GM18858 (cell line): ENCODE data around the gene ADD2.
"Not testable (repeated sequence)": the region's sequence is repeated elsewhere in the genome, so short reads cannot be mapped to it uniquely, and the experiment has no call there.

Experiments
- ATAC-seq: cut with Tn5 transposase; IDR thresholded peaks from one replicate; pipeline ENCODE4 v1.9.1; 2021; ENCODE audit not compliant: unreplicated experiment

Gene ADD2, protein sequence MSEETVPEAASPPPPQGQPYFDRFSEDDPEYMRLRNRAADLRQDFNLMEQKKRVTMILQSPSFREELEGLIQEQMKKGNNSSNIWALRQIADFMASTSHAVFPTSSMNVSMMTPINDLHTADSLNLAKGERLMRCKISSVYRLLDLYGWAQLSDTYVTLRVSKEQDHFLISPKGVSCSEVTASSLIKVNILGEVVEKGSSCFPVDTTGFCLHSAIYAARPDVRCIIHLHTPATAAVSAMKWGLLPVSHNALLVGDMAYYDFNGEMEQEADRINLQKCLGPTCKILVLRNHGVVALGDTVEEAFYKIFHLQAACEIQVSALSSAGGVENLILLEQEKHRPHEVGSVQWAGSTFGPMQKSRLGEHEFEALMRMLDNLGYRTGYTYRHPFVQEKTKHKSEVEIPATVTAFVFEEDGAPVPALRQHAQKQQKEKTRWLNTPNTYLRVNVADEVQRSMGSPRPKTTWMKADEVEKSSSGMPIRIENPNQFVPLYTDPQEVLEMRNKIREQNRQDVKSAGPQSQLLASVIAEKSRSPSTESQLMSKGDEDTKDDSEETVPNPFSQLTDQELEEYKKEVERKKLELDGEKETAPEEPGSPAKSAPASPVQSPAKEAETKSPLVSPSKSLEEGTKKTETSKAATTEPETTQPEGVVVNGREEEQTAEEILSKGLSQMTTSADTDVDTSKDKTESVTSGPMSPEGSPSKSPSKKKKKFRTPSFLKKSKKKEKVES

GRCh38 chr2:70767699-70768589, at the start of gene ADD2:
ADD2 (minus strand) TSS chr2:70768200; CDS start chr2:70706408, 61,792 bp downstream.
- ATAC-seq = no peak

DNA sequence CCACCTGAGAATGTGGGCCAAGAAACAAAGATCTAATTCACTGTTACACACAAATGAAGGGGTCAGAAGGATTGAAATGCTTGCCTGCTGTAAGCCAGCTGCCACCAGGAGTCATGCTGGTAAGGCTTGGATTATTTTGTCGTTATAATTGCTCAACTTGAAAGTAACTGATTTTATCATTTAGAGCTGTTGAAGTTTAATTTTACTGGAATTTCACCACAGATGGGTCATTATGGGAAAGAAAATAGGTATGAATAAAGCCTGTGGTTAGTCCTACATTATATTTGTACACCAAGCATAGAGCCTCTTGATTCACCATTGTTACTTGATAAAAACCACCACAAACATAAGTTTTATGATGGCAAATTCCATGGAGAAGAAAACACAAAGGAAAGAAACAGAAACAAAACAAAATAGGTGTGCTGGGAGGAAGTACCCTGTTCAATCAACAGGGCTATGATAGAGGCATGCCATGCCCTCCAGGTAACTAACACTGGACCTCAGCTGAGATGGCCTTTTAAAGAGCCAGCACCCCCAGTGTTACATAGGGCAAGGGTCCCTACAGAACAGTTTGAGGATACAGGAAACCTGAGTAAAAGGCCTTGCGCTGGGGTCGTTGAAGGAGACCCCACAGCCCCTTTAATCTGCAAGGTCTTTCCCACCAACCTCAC, 49.4 kb upstream of the ADD2 start:
- ATAC-seq = no peak

GRCh38 chr2:70816726-70817125, 48.7 kb upstream of the ADD2 start:
- ATAC-seq = no peak

DNA sequence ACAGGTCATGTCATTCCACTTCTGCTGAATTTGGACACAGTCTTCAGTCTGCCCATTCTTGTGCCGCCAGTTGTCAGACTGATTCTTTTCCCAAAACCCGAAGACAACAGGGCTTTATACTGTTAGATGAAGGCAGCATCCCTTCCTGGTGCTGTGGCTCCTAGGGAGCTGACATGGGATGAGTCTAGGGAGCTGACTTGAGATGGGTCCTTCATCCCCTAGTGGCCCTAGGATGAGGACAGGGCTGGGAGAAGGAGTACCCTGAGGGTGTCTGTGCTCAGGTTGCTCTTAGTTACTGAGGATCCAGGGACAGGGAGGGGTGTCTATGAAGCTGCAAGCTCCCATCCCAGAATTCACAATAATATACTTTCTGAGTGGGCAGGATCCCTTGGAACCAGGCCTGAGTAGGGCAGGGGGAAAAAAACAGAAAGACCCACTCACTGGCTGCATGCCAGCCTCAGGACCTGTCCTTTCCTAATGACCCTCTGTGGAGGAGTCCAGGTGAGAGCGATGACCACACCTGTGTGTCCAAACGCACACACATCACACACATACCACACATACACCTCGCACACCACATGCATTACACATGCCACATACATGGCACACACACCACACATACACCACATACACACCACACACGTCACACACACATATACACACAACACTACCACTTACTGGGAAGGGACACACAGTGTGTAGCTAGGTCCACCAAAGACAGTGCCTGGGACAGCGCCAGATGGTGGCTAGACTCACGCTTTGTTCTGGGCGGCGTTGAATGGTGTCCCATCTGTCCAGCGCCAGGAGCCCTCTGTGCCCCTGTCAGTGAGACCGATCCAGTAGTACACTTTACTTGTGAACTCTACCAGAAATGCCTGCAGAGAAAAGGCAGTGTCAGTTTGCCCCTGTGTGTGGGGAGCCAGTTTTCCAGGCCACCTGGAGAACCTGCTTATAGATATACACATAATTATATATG, 41.3 kb upstream of the ADD2 start:
- ATAC-seq = no peak

GRCh38 chr2:70807828-70808118, 39.8 kb upstream of the ADD2 start:
- no peak for ATAC-seq

DNA sequence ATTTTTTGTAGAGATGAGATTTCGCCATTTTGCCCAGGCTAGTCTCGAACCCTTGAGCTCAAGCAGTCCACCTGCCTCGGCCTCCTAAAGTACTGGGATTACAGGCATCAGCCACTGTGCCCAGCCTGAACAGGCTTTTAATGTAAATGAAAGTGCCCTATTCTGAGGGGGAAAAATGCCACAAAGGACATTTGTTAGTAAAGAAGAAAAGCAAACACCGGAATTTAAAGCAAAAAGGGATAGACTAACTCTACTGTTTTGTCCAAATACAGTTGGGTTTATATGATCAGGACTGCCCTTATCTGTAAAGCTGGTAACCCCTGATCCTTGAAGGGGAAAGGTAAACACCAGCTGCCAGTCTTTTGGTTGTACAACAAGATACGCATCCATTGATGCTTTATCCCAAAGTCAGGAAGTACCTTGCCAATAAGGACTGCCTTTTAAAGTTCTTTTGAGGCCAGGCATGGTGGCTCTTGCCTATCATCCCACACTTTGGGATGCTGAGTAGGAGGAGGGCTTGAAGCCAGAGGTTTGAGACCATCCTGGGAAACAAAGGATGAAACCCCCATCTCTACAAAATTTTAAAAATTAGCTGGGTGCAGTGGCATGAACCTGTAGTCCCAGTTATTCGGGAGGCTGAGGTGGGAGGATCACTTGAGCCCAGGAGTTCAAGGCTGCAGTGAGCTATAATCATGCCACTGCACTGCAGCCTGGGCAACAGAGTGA, 39.3 kb upstream of the ADD2 start:
- no peak for ATAC-seq

GRCh38 chr2:70806620-70807019, 38.6 kb upstream of the ADD2 start:
- ATAC-seq = no peak

GRCh38 chr2:70806013-70806412, 38.0 kb upstream of the ADD2 start:
- no peak for ATAC-seq

DNA sequence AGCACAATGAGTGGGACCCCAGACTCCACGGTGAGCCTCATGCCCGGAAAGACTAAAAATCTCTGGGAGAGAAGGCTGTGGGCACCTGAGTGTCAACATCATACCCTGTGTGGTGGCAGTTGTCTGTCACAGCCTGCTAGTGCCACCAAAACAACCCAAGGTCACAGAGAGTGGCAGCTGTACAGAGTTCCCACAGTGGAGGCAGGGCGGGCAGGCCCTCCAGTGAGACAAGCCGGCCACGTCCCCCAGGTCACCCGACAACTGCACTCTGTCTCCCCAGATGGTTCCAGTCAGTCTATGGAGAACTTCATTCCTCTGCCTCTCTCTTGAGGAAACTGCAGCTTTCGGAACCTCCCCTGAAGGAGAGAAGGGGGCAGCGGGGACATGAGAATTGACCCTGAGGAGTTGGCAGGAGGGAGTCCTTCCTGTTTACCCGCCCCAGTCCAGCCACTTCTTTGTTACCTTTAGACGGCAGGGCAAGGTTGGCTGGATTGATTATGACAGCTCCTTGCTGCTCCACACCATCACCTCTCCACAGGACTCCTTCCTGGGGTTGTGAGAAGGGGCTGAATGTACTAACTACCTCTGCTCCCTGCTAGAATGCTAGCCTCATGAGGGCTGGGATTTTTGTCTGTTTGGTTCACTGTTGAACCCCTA, 33.7 kb upstream of the ADD2 start:
- no peak for ATAC-seq

- ATAC-seq = no peak
Observed at GRCh38 chr2:70799706-70800105, 31.7 kb upstream of the ADD2 start.

DNA sequence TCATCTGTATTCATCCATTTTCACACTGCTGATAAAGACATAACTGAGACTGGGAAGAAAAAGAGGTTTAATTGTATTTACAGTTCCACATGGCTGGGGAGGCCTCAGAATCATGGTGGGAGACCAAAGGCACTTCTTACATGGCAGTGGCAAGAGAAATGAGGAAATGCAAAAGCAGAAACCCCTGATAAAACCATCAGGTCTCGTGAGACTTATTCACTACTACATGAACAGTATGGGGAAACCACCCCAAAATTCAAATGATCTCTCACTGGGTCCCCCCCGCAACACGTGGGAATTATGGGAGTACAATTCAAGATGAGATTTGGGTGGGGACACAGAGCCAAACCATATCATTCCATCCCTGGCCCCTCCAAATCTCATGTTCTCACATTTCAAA, 30.0 kb upstream of the ADD2 start:
- ATAC-seq = not testable (repeated sequence)

GRCh38 chr2:70797506-70797905, 29.5 kb upstream of the ADD2 start:
- no peak for ATAC-seq

- ATAC-seq = no peak
Observed at GRCh38 chr2:70796262-70796661, 28.3 kb upstream of the ADD2 start.

- ATAC-seq = no peak
Observed at GRCh38 chr2:70795164-70795995, 27.4 kb upstream of the ADD2 start.

DNA sequence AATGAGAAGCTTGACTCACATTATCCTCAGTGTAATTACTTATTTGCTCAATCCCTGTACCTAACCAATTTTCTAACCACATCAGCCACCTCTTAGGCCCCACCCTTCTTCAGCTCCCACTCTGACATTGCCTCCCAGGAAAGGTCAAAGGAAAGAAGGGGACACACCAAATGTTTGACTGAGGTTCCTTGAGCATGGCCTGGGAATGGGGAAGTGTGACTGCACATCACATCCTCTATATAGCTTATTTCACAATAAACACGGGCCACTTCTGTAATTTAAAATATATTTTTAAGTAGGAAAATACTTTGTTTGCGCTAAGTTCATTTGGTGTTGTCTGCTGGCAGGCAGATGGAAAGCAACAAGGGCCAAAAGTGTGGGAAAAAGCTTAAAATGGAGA, 25.4 kb upstream of the ADD2 start:
- ATAC-seq = no peak

DNA sequence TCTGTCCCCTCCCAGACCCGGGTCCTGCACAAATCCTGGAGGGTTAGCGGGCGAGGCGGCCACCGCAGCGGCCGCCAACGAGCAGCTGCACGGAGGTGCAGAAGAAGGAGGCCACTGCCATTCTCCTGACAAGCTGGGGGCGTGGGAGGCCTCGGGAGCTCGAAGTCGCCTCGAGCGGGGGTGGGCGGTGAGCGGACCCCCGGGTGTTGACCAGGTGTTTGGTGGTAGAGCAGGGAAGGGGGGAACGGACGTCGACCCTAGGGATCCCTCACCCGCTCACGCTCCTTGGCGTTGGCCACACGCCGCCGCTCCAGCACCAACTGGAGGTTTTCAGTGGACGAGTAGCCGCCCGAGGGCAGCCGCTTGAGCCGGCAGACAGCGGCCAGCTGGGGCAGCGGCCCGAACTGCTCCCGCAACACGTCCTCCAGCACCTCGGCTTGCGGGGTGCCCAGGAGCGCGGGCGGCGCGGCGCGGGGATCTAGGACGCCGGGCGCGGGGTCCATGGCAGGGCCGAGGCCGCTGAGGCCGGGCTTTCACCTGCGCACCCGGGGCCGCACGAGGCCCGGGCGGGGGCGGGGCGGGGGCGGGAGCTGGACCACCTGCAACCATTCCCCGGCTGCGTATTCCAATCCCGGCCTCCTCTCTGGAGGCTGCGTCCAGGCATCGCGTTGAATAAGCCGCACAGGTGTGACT, 22.3 kb upstream of the ADD2 start, which contains the start of gene FIGLA:
Gene FIGLA, minus strand, starts transcription at position 508 of the 693 bp plus-strand sequence. Its CDS starts 5 bp downstream, at position 503.
- no peak for ATAC-seq
